ENCODE measurements around the gene RENBP. TPM values are rescaled to one million over a fixed set of nuclear protein-coding genes. Genes with fewer than 3 reads are reported as not detected.

RENBP gene
- total and polyA plus RNA-seq, 9 of the 15 experiments (the other 6 are each of a cell fraction or from before 2014, with no cell fraction given): 0.07 to 14.8 (median 10.6) TPM; not detected in 1

DNA sequence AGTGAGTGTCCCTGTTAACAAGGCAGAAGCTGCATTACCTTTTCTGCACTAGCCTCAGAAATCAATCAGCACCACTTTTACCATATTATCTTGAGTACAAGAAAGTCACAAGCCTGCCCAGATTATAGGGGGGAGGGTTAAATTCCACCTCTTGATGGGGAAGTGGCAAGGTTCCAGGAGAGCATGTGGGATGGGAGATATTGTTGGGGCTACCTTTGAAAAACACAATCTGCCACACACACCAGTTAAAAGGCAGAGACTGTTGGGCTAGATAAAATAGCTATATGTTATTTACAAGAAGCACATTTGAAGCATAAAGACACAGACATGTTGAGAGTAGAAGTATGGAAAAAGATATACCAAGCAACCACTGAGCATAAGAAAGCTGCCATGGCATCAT is 46.5 kb downstream of the RENBP start (continued):
- TF ChIP-seq ZNF318 (IDR thresholded peaks at IDR 0.05; ENCODE audit: borderline replicate concordance in 1 of 2, low read depth in 1 of 2) (no peak), TAL1 (IDR thresholded peaks at IDR 0.05) (peak; percentile 100), MCM7 (IDR thresholded peaks at IDR 0.05) (no peak), ZBTB7A (IDR thresholded peaks at IDR 0.05; ENCODE audit: borderline replicate concordance, control insufficient read depth, low read depth, low read length) (no peak), PHB2 (IDR thresholded peaks at IDR 0.05; ENCODE audit: low read depth) (peak; percentile 98), CC2D1A (IDR thresholded peaks at IDR 0.05) (peak; percentile 99), ARNT (IDR thresholded peaks at IDR 0.05) (peak; percentile 97 to 98), MTA2 (IDR thresholded peaks at IDR 0.05; ENCODE audit: low read depth) (peak; percentile 99)
